HG03025 (cell line): ENCODE measurements around the gene STIM1.
"Not testable (repeated sequence)": the region's sequence is repeated elsewhere in the genome, so short reads cannot be mapped to it uniquely, and the experiment has no call there.

ENCODE experiments used
- ATAC-seq: cut with Tn5 transposase; IDR thresholded peaks from one replicate; pipeline ENCODE4 v1.9.1; 2021; ENCODE audit warnings: mild to moderate bottlenecking, moderate library complexity; ENCODE audit not compliant: unreplicated experiment, low FRiP score

The STIM1 gene

GRCh38 chr11:4092026-4092425, 236.6 kb downstream of the STIM1 start:
- ATAC-seq, result no peak

DNA sequence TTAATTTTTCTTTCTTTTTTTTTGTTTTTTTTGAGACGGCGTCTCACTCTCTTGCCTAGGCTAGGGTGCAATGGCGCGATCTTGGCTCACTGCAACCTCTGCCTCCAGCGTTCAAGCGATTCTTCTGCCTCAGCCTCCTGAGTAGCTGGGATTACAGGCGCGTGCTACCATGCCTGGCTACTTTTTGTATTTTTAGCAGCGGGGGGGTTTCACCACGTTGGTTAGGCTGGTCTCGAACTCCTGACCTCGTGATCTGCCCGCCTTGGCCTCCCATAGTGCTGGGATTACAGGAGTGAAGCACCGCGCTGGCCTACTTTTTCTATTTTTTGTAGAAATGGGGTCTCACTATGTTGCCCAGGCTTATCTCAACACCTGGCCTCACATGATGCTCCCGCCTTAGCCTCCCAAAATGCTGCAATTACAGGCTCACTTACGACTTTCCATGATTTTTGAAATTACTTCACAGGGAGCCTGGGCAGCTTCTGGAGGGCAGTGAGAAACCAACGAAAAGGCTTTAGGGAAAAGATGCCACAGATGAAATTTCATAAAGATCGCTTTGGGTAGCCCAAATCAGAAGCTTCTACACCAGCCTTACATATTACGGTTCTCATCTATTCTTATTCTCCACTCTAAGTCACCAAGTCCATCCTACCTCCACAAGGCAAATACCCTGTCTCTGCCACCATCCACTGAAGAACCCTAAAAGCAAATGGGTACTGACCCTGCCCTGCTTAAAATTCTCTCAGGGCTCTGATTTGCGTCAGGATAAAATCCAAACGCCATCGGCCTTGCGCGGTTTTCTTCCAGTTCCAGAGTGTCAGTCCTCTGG, 238.3 kb downstream of the STIM1 start:
- no peak for ATAC-seq

DNA sequence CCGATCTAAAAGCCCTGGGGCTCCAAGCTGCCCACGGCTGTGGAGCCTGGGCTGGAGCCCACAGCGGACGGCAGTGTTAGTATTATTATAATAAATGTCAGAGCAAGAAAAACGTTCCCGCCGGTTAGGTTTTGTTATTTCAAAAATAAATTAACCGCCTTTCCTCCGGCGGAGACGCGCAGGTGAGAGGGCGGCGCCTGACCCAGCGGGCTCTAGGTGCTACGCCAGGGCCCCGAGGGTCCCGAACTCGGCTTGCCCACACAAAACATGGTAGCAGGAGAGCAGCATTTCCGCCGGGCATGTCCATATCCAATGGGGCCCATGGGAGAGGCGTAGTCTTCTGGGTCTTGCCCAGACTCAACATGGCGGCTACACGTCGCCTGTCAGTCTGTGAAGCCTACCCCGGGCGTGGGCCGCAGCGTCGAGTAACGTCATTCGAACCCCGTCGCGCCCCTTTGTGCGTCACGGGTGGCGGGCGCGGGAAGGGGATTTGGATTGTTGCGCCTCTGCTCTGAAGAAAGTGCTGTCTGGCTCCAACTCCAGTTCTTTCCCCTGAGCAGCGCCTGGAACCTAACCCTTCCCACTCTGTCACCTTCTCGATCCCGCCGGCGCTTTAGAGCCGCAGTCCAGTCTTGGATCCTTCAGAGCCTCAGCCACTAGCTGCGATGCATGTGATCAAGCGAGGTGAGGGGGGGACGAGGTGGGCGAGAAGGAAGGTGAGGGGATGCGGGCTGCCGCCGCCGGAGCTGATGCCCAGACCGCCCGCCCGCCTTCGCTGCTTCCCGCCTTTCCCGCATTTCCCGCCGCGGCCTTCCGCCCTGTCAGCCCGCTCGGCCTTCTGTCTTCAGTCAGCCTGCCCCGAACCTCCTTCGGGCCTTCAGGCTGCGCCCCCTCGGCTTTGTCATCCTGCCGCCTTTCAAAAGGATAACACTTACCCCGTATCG, 239.2 kb downstream of the STIM1 start, which contains the start of gene RRM1:
RRM1 (plus strand) TSS at position 452 of the 944 bp plus-strand sequence; CDS start at position 666, 214 bp downstream.
- peak; percentile 88 for ATAC-seq

DNA sequence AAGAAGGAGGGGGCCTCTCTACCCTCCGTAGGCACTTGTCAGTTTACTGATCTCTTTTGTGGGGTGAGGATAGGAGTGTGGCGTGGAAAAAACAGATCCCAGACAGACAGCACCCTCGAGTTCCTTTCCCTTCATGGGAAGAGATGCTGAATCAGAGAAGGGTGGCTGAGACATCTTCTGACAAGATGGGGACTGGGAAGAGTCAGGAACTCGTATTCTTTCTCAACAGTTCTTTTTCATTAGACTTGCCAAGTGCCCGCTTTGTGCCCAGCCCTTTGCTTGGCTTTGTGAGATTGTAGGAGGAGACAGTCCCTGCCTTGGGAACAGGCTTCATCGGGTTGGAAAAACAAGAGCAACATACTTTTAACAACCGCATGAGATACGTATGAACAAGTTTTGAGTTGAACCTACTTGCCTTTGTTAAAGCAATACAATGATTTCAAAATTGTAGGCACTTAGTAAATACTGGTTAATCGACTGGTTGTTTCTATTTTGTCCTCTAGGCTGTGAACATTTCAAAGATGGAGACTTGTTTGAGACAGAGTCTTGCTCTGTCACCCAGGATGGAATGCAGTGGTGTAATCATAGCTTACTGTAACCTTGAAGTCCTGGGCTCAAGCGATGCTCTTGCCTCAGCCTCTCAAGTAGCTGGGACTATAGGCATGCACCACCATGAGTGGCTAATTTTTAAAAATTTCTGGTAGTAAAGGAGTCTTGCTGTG, 240.2 kb downstream of the STIM1 start:
- no peak for ATAC-seq

GRCh38 chr11:4098026-4098621, 242.7 kb downstream of the STIM1 start:
- ATAC-seq, result no peak

- no peak for ATAC-seq
Observed at GRCh38 chr11:4102711-4103110, 247.2 kb downstream of the STIM1 start.

DNA sequence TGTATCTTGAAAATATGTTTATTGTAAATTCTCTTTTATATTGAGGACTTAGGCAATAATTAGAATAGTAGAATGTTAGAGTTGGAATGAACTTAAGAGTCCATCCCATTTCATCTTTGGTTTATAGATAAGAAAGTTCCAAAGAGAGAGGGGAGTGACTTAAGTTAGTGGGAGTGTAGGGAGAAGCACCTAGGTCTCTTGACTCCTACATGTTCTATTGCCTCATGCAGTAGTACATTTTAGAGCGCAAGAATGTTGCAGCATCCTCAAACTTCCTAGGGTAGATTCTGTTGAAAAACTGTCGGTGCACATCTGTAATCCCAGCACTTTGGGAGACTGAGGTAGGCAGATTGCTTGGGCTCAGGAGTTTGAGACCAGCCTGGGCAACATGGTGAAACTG, 247.8 kb downstream of the STIM1 start:
- ATAC-seq, result no peak

DNA sequence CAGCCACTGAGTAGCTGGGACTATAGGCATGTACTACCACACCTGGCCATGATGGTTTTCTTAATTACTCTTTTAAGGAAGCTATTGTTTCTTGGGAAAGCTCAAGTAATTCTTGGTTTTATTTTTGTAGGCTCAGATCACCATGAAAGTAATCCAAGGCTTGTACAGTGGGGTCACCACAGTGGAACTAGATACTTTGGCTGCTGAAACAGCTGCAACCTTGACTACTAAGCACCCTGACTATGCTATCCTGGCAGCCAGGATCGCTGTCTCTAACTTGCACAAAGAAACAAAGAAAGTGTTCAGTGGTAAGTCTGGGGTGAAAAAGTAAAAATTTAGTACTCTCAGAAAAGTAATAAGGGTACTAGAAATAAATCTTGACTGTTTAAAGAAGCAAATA, 250.5 kb downstream of the STIM1 start:
- ATAC-seq, result no peak

DNA sequence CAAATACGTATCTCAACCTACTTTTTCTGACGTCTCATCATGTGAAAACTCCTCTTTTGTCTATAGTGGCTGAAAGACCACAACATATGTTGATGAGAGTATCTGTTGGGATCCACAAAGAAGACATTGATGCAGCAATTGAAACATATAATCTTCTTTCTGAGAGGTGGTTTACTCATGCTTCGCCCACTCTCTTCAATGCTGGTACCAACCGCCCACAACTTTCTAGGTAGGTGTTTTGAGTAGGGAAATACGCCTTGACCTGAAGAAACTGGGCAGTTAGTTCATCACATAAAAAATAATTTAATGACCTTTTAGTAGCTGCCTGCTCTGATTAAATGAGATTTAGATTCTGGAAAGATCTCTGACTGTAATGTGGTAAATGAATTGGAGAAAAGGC, 256.4 kb downstream of the STIM1 start:
- ATAC-seq, result no peak

- ATAC-seq, result no peak
Observed at GRCh38 chr11:4115128-4115527, 259.7 kb downstream of the STIM1 start.

GRCh38 chr11:4118107-4118506, 262.6 kb downstream of the STIM1 start:
- ATAC-seq, result no peak

DNA sequence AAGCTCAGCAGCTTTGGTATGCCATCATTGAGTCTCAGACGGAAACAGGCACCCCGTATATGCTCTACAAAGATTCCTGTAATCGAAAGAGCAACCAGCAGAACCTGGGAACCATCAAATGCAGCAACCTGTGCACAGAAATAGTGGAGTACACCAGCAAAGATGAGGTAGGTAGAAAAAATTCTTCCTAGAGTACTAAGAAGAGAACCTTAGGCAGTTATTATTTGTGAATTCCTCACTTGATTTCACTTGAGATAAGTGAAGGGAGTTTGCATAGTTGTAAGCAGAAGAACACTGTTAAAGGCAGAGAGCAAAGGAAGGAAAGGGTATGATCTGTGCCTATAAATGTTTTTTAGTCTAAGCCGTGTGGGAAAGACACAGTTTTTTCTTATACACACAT, 267.8 kb downstream of the STIM1 start:
- ATAC-seq, result no peak

- ATAC-seq, result no peak
Observed at GRCh38 chr11:4125141-4125540, 269.7 kb downstream of the STIM1 start.

GRCh38 chr11:4127357-4127756, 271.9 kb downstream of the STIM1 start:
- ATAC-seq, result no peak

- ATAC-seq, result not testable (repeated sequence)
Observed at GRCh38 chr11:4130219-4130618, 274.8 kb downstream of the STIM1 start.

DNA sequence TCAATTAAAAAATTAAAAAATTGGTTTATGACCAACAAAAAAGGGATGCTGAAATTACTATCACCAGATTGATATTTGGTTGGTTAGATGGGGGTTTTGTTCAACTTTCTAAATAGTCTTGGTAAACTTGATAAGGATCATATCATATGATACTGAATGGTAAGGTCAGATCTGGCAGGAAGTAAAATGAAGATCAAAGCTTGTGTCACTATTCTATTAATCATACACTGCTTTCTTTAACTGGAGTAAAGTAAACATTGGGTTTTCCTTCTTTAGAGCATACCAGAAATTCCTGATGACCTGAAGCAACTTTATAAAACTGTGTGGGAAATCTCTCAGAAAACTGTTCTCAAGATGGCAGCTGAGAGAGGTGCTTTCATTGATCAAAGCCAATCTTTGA, 279.3 kb downstream of the STIM1 start:
- ATAC-seq, result no peak

- ATAC-seq, result no peak
Observed at GRCh38 chr11:4138497-4138896, 283.0 kb downstream of the STIM1 start.

DNA sequence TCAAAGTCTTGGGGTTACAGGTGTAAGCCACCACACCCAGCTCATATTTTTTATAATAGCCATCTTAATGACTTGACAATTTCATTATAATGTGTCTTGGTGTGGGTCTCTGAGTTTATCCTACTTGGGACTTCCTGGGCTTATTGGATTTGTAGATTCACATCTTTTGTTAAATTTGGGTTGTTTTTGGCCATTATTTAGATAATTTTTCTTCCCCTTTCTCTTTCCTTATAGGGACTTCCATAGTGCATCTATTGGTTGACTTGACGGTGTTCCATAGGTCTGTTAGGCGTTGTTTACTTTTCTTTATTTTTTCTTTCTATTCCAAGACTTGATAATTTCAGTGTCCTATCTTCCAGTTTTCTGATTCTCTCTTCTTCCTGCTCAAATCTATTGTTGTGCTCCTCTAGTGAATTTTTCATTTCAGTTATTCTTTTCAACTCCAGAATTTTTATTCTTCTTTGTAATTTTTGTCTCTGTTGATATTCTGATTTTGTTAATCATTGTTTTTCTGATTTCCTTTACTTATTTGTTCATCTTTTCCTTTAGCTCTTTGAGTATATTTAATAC, 284.7 kb downstream of the STIM1 start:
- no peak for ATAC-seq
